MM.1S (cell line): ENCODE data around the gene GKN1.

Experiments used
- DNase-seq: peaks from one replicate; pipeline ENCODE4 v3.0.0-alpha.2; 2015
- H2AFZ ChIP-seq: fragments of 300-600 bp; sonication (generic); 2 replicates; pipeline ENCODE4 v1.6.0; 2016; ENCODE audit warnings: antibody characterized with exemption, low read length
- H3F3A ChIP-seq: fragments of 300-600 bp; sonication (generic); 2 replicates; pipeline ENCODE4 v1.6.1; 2016; ENCODE audit warnings: mild to moderate bottlenecking, antibody characterized with exemption, low read length, moderate library complexity, mixed read lengths; ENCODE audit not compliant: insufficient read depth
- H3K27ac ChIP-seq: fragments of 300-600 bp; sonication (generic); 2 replicates; pipeline ENCODE4 v1.5.1; 2016; ENCODE audit warnings: mild to moderate bottlenecking, low read length
- H3K27me3 ChIP-seq: fragments of 300-600 bp; sonication (generic); replicated peaks from 2 replicates; pipeline ENCODE4 v1.6.0; 2016; ENCODE audit warnings: low read length; ENCODE audit not compliant: insufficient read depth
- H3K36me3 ChIP-seq: fragments of 300-600 bp; sonication (generic); replicated peaks from 2 replicates; pipeline ENCODE4 v1.6.1; 2016; ENCODE audit warnings: mild to moderate bottlenecking, low read length, mixed read lengths; ENCODE audit not compliant: insufficient read depth
- H3K4me1 ChIP-seq: fragments of 300-600 bp; sonication (generic); 2 replicates; pipeline ENCODE4 v1.6.1; 2016; ENCODE audit warnings: low read length, mixed read lengths
- H3K4me2 ChIP-seq: fragments of 300-600 bp; sonication (generic); 2 replicates; pipeline ENCODE4 v1.6.0; 2016; ENCODE audit warnings: low read depth, low read length
- H3K4me3 ChIP-seq: fragments of 300-600 bp; sonication (generic); 2 replicates; pipeline ENCODE4 v1.5.1; 2016; ENCODE audit warnings: low read length, mixed read lengths
- H3K79me2 ChIP-seq: fragments of 300-600 bp; sonication (generic); 2 replicates; pipeline ENCODE4 v1.6.1; 2016; ENCODE audit warnings: mixed run types, low read length, mixed read lengths
- H3K9ac ChIP-seq: fragments of 300-600 bp; sonication (generic); 2 replicates; pipeline ENCODE4 v1.6.1; 2016; ENCODE audit warnings: low read length, mixed read lengths
- H3K9me2 ChIP-seq: fragments of 300-600 bp; sonication (generic); replicated peaks from 2 replicates; pipeline ENCODE4 v1.6.1; 2016; ENCODE audit warnings: mild to moderate bottlenecking, low read length, mixed read lengths; ENCODE audit not compliant: insufficient read depth
- H3K9me3 ChIP-seq: fragments of 300-600 bp; sonication (generic); replicated peaks from 2 replicates; pipeline ENCODE4 v1.6.1; 2016; ENCODE audit warnings: mild to moderate bottlenecking, low read length, mixed read lengths; ENCODE audit not compliant: insufficient read depth
- H4K20me1 ChIP-seq: fragments of 300-600 bp; sonication (generic); 2 replicates; pipeline ENCODE4 v1.6.1; 2016; ENCODE audit warnings: mild to moderate bottlenecking, low read length, moderate library complexity, mixed read lengths; ENCODE audit not compliant: insufficient read depth
- CTCF ChIP-seq: fragments of 300-600 bp; sonication (generic); IDR thresholded peaks from 2 replicates; pipeline ENCODE4 v1.5.1; 2016; ENCODE audit warnings: antibody characterized with exemption, low read length, mixed read lengths
- EZH2 ChIP-seq: fragments of 300-600 bp; sonication (generic); optimal IDR thresholded peaks from 2 replicates; pipeline ENCODE3; 2017; ENCODE audit warnings: low read depth, mild to moderate bottlenecking, antibody characterized with exemption, low read length, mixed read lengths
- EZH2phosphoT487 ChIP-seq: fragments of 300-600 bp; sonication (generic); IDR thresholded peaks from 2 replicates; pipeline ENCODE4 v1.6.1; 2018; ENCODE audit warnings: antibody characterized with exemption, low read length

The GKN1 gene

GRCh38 chr2:68964282-68964681 lies 10.2 kb upstream of the GKN1 start:
- no peaks in the 10 kb centered on the region for H3K9me2 ChIP-seq
- H3K4me1 ChIP-seq = no peaks in the 10 kb centered on the region
- H3K4me3 ChIP-seq = no peak overlapping the region
- no peak for TF ChIP-seq EZH2
- no peak for TF ChIP-seq CTCF
- no peak for TF ChIP-seq EZH2phosphoT487
- no peak overlapping the region for H3K27ac ChIP-seq
- H3K36me3 ChIP-seq = no peaks in the 10 kb centered on the region
- no peak for DNase-seq
- H3F3A ChIP-seq = no peaks in the 10 kb centered on the region
- H3K4me2 ChIP-seq = no peak overlapping the region
- H4K20me1 ChIP-seq = no peaks in the 10 kb centered on the region
- H3K9ac ChIP-seq = no peak overlapping the region
- H3K79me2 ChIP-seq = no peaks in the 10 kb centered on the region
- no peak overlapping the region for H2AFZ ChIP-seq
- H3K9me3 ChIP-seq = no peaks in the 10 kb centered on the region
- no peaks in the 10 kb centered on the region for H3K27me3 ChIP-seq

GRCh38 chr2:68968221-68968620 lies 6.2 kb upstream of the GKN1 start:
- no peaks in the 10 kb centered on the region for H3K9me3 ChIP-seq
- DNase-seq = no peak
- no peaks in the 10 kb centered on the region for H3K9me2 ChIP-seq
- TF ChIP-seq EZH2phosphoT487 = no peak
- TF ChIP-seq EZH2 = no peak
- TF ChIP-seq CTCF = no peak
- no peak overlapping the region for H2AFZ ChIP-seq
- H3F3A ChIP-seq = no peaks in the 10 kb centered on the region
- no peak overlapping the region for H3K4me3 ChIP-seq
- H3K36me3 ChIP-seq = no peaks in the 10 kb centered on the region
- no peaks in the 10 kb centered on the region for H3K27me3 ChIP-seq
- no peaks in the 10 kb centered on the region for H3K4me1 ChIP-seq
- H3K9ac ChIP-seq = no peak overlapping the region
- H3K79me2 ChIP-seq = no peaks in the 10 kb centered on the region
- no peak overlapping the region for H3K27ac ChIP-seq
- no peak overlapping the region for H3K4me2 ChIP-seq
- no peaks in the 10 kb centered on the region for H4K20me1 ChIP-seq

GRCh38 chr2:68969736-68970490 lies 4.5 kb upstream of the GKN1 start:
- no peak overlapping the region for H3K4me2 ChIP-seq
- H3K27ac ChIP-seq = no peak overlapping the region
- no peak overlapping the region for H2AFZ ChIP-seq
- no peaks in the 10 kb centered on the region for H4K20me1 ChIP-seq
- H3K9ac ChIP-seq = no peak overlapping the region
- no peaks in the 10 kb centered on the region for H3K9me3 ChIP-seq
- no peak overlapping the region for H3K4me3 ChIP-seq
- no peaks in the 10 kb centered on the region for H3K27me3 ChIP-seq
- H3K4me1 ChIP-seq = no peaks in the 10 kb centered on the region
- H3K36me3 ChIP-seq = no peaks in the 10 kb centered on the region
- H3K9me2 ChIP-seq = no peaks in the 10 kb centered on the region
- no peak for TF ChIP-seq EZH2
- no peak for TF ChIP-seq EZH2phosphoT487
- TF ChIP-seq CTCF = no peak
- H3F3A ChIP-seq = no peaks in the 10 kb centered on the region
- no peak for DNase-seq
- H3K79me2 ChIP-seq = no peaks in the 10 kb centered on the region
